DND-41 (cell line): Measurements from ENCODE around the gene CCDC102A.

Source experiments
- CTCF ChIP-seq: IDR thresholded peaks from 2 replicates; pipeline ENCODE4 v1.5.1; 2012; ENCODE audit warnings: borderline replicate concordance, low read length, moderate library complexity, mild to moderate bottlenecking; ENCODE audit not compliant: poor library complexity, severe bottlenecking; ENCODE audit errors: extremely low read depth
- EZH2 ChIP-seq: IDR thresholded peaks from 3 replicates; pipeline ENCODE4 v1.6.1; 2012; ENCODE audit warnings: borderline replicate concordance, low read depth, mild to moderate bottlenecking, moderate library complexity, low read length, inconsistent platforms; ENCODE audit not compliant: severe bottlenecking

- no peak for TF ChIP-seq CTCF
- no peak for TF ChIP-seq EZH2
These were observed 2.7 kb downstream of the CCDC102A start for GRCh38 chr16:57533431-57534336.
